B cell (primary cell): ENCODE results near the gene TIFAB. TPM values are rescaled to one million over a fixed set of nuclear protein-coding genes. Genes with fewer than 3 reads are reported as not detected.

Experiments used
- ATAC-seq: fragments of 200-7000 bp; cut with Tn5 transposase; one replicate; pipeline ENCODE4 v1.10.0; 2021; ENCODE audit warnings: low read depth, mild to moderate bottlenecking, moderate number of reproducible peaks, moderate library complexity
- CTCF ChIA-PET: fragments of 350-600 bp; sonication (Branson Sonifier 250); formaldehyde crosslinking; loops from one replicate; lab custom pipeline; 2021; ENCODE audit warnings: antibody characterized with exemption, inconsistent platforms; lab: Charles Lee
- POLR2A ChIA-PET: fragments of 350-600 bp; sonication (Branson Sonifier 250); formaldehyde crosslinking; loops from one replicate; lab custom pipeline; 2021; ENCODE audit warnings: antibody characterized with exemption; lab: Charles Lee
- DNase-seq: peaks from one replicate; pipeline ENCODE4 v3.0.0; 2013
- H2AFZ ChIP-seq: 2 replicates; pipeline ENCODE4 v1.6.1; 2012; ENCODE audit warnings: mild to moderate bottlenecking, low read depth, low read length; ENCODE audit not compliant: insufficient read depth, poor library complexity, severe bottlenecking
- H3K27ac ChIP-seq, 2 donors: 1 replicate in 1 of 2; 2 replicates in 1 of 2; pipeline ENCODE4 v1.5.1; 2012 to 2013; ENCODE audit warnings: low read length in 2 of 2, mild to moderate bottlenecking in 2 of 2, moderate library complexity in 1 of 2
- H3K27me3 ChIP-seq, 4 experiments: fragments of 200-600 bp in 1 of 4; sonication (generic) in 1 of 4; replicated peaks in 1 of 4; 1 replicate in 2 of 4; 2 replicates in 2 of 4; pipeline versions ENCODE4 v1.6.1 to v1.7.0; 2013 to 2016; ENCODE audit warnings: low read length in 3 of 4, mild to moderate bottlenecking in 2 of 4, mixed read lengths in 1 of 4, moderate library complexity in 1 of 4; ENCODE audit not compliant: insufficient read depth in 4 of 4, control insufficient read depth in 3 of 4; ENCODE audit errors: control extremely low read depth in 1 of 4
- H3K36me3 ChIP-seq, 2 experiments: replicated peaks in 1 of 2; 1 replicate in 1 of 2; 2 replicates in 1 of 2; pipeline versions ENCODE4 v1.6.1 to v1.7.1; 2013; ENCODE audit warnings: low read length in 1 of 2; ENCODE audit not compliant: insufficient read depth in 2 of 2, control insufficient read depth in 1 of 2; ENCODE audit errors: control extremely low read depth in 1 of 2, extremely low read depth in 1 of 2
- H3K4me1 ChIP-seq, 2 donors: fragments of 200-600 bp in 1 of 2; sonication (generic) in 1 of 2; 1 replicate in 1 of 2; 2 replicates in 1 of 2; pipeline versions ENCODE4 v1.5.1 to v1.6.1; 2013 to 2017; ENCODE audit warnings: low read length in 2 of 2; ENCODE audit not compliant: control insufficient read depth in 2 of 2, insufficient read depth in 2 of 2
- H3K4me2 ChIP-seq: replicated peaks from 2 replicates; pipeline ENCODE3; 2012; ENCODE audit warnings: mild to moderate bottlenecking, low read depth, low read length; ENCODE audit not compliant: poor library complexity, severe bottlenecking
- H3K4me3 ChIP-seq, 5 experiments: fragments of 200-600 bp in 1 of 5; sonication (generic) in 1 of 5; 1 replicate in 3 of 5; 2 replicates in 2 of 5; pipeline versions ENCODE4 v1.5.1 to v1.7.0; 2011 to 2016; ENCODE audit warnings: low read length in 4 of 5, mild to moderate bottlenecking in 4 of 5, low read depth in 2 of 5, control low read depth in 1 of 5, moderate library complexity in 1 of 5; ENCODE audit not compliant: insufficient read depth in 1 of 5; ENCODE audit errors: control extremely low read depth in 1 of 5, extremely low read depth in 1 of 5
- H3K79me2 ChIP-seq: fragments of 200-600 bp; sonication (generic); one replicate; pipeline ENCODE4 v1.6.0; 2016; ENCODE audit warnings: low read length; ENCODE audit not compliant: control insufficient read depth, insufficient read depth
- H3K9ac ChIP-seq: fragments of 200-600 bp; sonication (generic); 2 replicates; pipeline ENCODE4 v1.6.1; 2017; ENCODE audit warnings: mild to moderate bottlenecking, low read length, moderate library complexity
- H3K9me3 ChIP-seq, 3 donors: one replicate each; pipeline versions ENCODE4 v1.6.1 to v1.7.1; 2013; ENCODE audit warnings: low read length in 2 of 3; ENCODE audit not compliant: control insufficient read depth in 2 of 3, insufficient read depth in 1 of 3; ENCODE audit errors: control extremely low read depth in 1 of 3
- H4K20me1 ChIP-seq: 2 replicates; pipeline ENCODE4 v1.6.0; 2012; ENCODE audit warnings: mild to moderate bottlenecking, low read length; ENCODE audit not compliant: insufficient read depth, control insufficient read depth, poor library complexity, severe bottlenecking
- H3K27ac Mint-ChIP-seq: one replicate; pipeline ENCODE4 v1.8.0; 2021; ENCODE audit warnings: mixed read lengths
- H3K27me3 Mint-ChIP-seq: one replicate; pipeline ENCODE4 v1.8.0; 2021; ENCODE audit warnings: mixed read lengths
- H3K4me1 Mint-ChIP-seq: one replicate; pipeline ENCODE4 v1.8.0; 2021; ENCODE audit warnings: mixed read lengths
- H3K4me3 Mint-ChIP-seq: one replicate; pipeline ENCODE4 v1.8.0; 2021; ENCODE audit warnings: mixed read lengths
- H3K9me3 Mint-ChIP-seq: one replicate; pipeline ENCODE4 v1.8.0; 2022; ENCODE audit warnings: mixed read lengths; ENCODE audit not compliant: insufficient read depth
- CTCF ChIP-seq: fragments of 200-600 bp; IDR thresholded peaks from one replicate; pipeline ENCODE4 v1.8.0; 2022; ENCODE audit warnings: antibody characterized with exemption, mild to moderate bottlenecking
- EZH2 ChIP-seq: IDR thresholded peaks from 2 replicates; pipeline ENCODE4 v1.6.1; 2012; ENCODE audit warnings: borderline replicate concordance, low read depth, mild to moderate bottlenecking, moderate library complexity, low read length; ENCODE audit not compliant: insufficient read depth, poor library complexity, severe bottlenecking
- WGBS: methylation state at CpG from one replicate; pipeline ENCODE4 v1.1.5; 2013; ENCODE audit warnings: missing lambda C conversion rate; ENCODE audit not compliant: insufficient coverage; 5-methylcytosine and 5-hydroxymethylcytosine counted together
- intact Hi-C: fragments of 100-400 bp; cut with micrococcal nuclease; formaldehyde crosslinking; loops from one replicate; pipeline ENCODE4 v1.10.0; 2022
- polyA plus RNA-seq: library from polyadenylated mRNA; depleted of rRNA; stranded (reverse); fragments of >200 nt; gene quantifications from 2 replicates; pipeline ENCODE4 v1.2.3, GENCODE V29; 2012
- total RNA-seq, 2 donors: library from RNA; stranded (reverse); fragments of 120-200 nt in 1 of 2; gene quantifications; 1 replicate in 1 of 2; 2 replicates in 1 of 2; pipeline versions ENCODE4 v1.2.3 to v1.2.4, GENCODE V29; 2013 to 2022

The TIFAB gene
- total and polyA plus RNA-seq, 2 donors (not counting 1 experiment from before 2014, with no cell fraction given), result not detected

GRCh38 chr5:135448791-135449507 lies 3.2 kb downstream of the TIFAB start:
- ATAC-seq (no peak), DNase-seq (no peak)
- Histone ChIP-seq H3K4me2 (no peak overlapping the region), H3K27me3 (peaks cover 0 to 6% (median 0%) of the 10 kb centered on the region in 4 experiments), H2AFZ (no peak overlapping the region), H3K4me3 (no peak overlapping the region), H3K9ac (no peak overlapping the region), H3K9me3 (peaks cover 0 to 7% (median 0%) of the 10 kb centered on the region in 3 donors), H3K4me1 (no peaks in the 10 kb centered on the region), H3K36me3 (no peaks in the 10 kb centered on the region), H4K20me1 (no peaks in the 10 kb centered on the region), H3K79me2 (no peaks in the 10 kb centered on the region), H3K27ac (no peak overlapping the region)
- 80% methylated on average over 5 of the region's 9 CpGs for WGBS
- intact Hi-C loops, result no loop called here
- Mint-ChIP-seq H3K4me1 (peaks cover 2% of the 10 kb centered on the region), H3K27ac (no peak overlapping the region), H3K4me3 (no peak overlapping the region), H3K9me3 (no peaks in the 10 kb centered on the region), H3K27me3 (peaks cover 35% of the 10 kb centered on the region)
- CTCF ChIA-PET, result interaction anchor here (1.3 to 1.4 kb wide), 2 partner anchors 12 to 117 kb away, joined by 3 to 4 read pairs; no protein-coding TSS in a partner anchor
- no peak for TF ChIP-seq EZH2
- no peak for TF ChIP-seq CTCF
- POLR2A ChIA-PET, result no interaction called here

GRCh38 chr5:135448071-135448739 lies 3.9 kb downstream of the TIFAB start:
- WGBS, result 66% methylated on average over 5 of the region's 9 CpGs
- ChIA-PET CTCF (interaction anchor here (1.3 to 1.4 kb wide), 3 partner anchors 9 to 118 kb away, joined by 3 to 9 read pairs (median 4); no protein-coding TSS in a partner anchor), POLR2A (no interaction called here)
- H4K20me1 ChIP-seq, result no peaks in the 10 kb centered on the region
- no peak overlapping the region for H3K9ac ChIP-seq
- no peak for TF ChIP-seq EZH2
- no peak for TF ChIP-seq CTCF
- DNase-seq (no peak), ATAC-seq (no peak)
- Mint-ChIP-seq H3K4me3 (no peak overlapping the region), H3K27me3 (peaks cover 36% of the 10 kb centered on the region), H3K4me1 (peaks cover 2% of the 10 kb centered on the region), H3K27ac (no peak overlapping the region), H3K9me3 (no peaks in the 10 kb centered on the region)
- H2AFZ ChIP-seq, result no peak overlapping the region
- H3K4me1 ChIP-seq, result no peaks in the 10 kb centered on the region
- no peak overlapping the region for H3K27ac ChIP-seq
- H3K27me3 ChIP-seq, result peaks cover 0 to 10% (median 0%) of the 10 kb centered on the region in 4 experiments
- no peaks in the 10 kb centered on the region for H3K79me2 ChIP-seq
- intact Hi-C loops, result no loop called here
- H3K4me3 ChIP-seq, result no peak overlapping the region
- H3K4me2 ChIP-seq, result no peak overlapping the region
- H3K9me3 ChIP-seq, result peaks cover 0 to 7% (median 0%) of the 10 kb centered on the region in 3 donors
- no peaks in the 10 kb centered on the region for H3K36me3 ChIP-seq
